Measurements from ENCODE around the gene LAMTOR1. TPM values are rescaled to one million over a fixed set of nuclear protein-coding genes. Genes with fewer than 3 reads are reported as not detected.
"Not testable (repeated sequence)": the region's sequence is repeated elsewhere in the genome, so short reads cannot be mapped to it uniquely, and the experiment has no call there.

The LAMTOR1 gene
- total RNA-seq (2014; rRNA removed; shearing (Covaris generic)) = 86.8 and 90.6 TPM in 2 replicates

GRCh38 chr11:72102946-72103753 is at the start of gene LAMTOR1:
Gene LAMTOR1, minus strand, starts transcription at chr11:72103297. Its CDS starts 73 bp downstream, at chr11:72103224.
- DNase-seq (ENCODE audit: low read depth) = peak; percentile 98

GRCh38 chr11:72150882-72151281 is 47.8 kb upstream of the LAMTOR1 start:
- no peak for DNase-seq (ENCODE audit: low read depth)

GRCh38 chr11:72146625-72147024 is 43.5 kb upstream of the LAMTOR1 start:
- DNase-seq (ENCODE audit: low read depth) = no peak

GRCh38 chr11:72144807-72145565 is 41.9 kb upstream of the LAMTOR1 start:
- DNase-seq (ENCODE audit: low read depth) = peak; percentile 30

- not testable (repeated sequence) for DNase-seq (ENCODE audit: low read depth)
These were observed 39.4 kb upstream of the LAMTOR1 start for GRCh38 chr11:72142543-72142942.

- DNase-seq (ENCODE audit: low read depth) = not testable (repeated sequence)
These were observed 39.0 kb upstream of the LAMTOR1 start for GRCh38 chr11:72142086-72142485.

GRCh38 chr11:72141066-72141465 is 38.0 kb upstream of the LAMTOR1 start:
- DNase-seq (ENCODE audit: low read depth) = peak; percentile 85

- DNase-seq (ENCODE audit: low read depth) = peak; percentile 10
These were observed 37.6 kb upstream of the LAMTOR1 start for GRCh38 chr11:72140661-72141060.

- no peak for DNase-seq (ENCODE audit: low read depth)
These were observed 36.4 kb upstream of the LAMTOR1 start for GRCh38 chr11:72139500-72139899.

GRCh38 chr11:72138821-72139390 is 35.8 kb upstream of the LAMTOR1 start:
- DNase-seq (ENCODE audit: low read depth) = no peak

GRCh38 chr11:72136684-72137262 is 33.7 kb upstream of the LAMTOR1 start:
- no peak for DNase-seq (ENCODE audit: low read depth)

- DNase-seq (ENCODE audit: low read depth) = no peak
These were observed 33.0 kb upstream of the LAMTOR1 start for GRCh38 chr11:72135891-72136683.

- not testable (repeated sequence) for DNase-seq (ENCODE audit: low read depth)
These were observed 32.4 kb upstream of the LAMTOR1 start, which contains the start of gene FOLR3 for GRCh38 chr11:72135473-72135872. Gene FOLR3, plus strand, starts transcription at chr11:72135725. Its CDS starts 228 bp downstream, at chr11:72135953.

GRCh38 chr11:72132646-72133045 is 29.5 kb upstream of the LAMTOR1 start:
- DNase-seq (ENCODE audit: low read depth) = no peak

- no peak for DNase-seq (ENCODE audit: low read depth)
These were observed 26.3 kb upstream of the LAMTOR1 start for GRCh38 chr11:72129381-72129780.

GRCh38 chr11:72127923-72128322 is 24.8 kb upstream of the LAMTOR1 start:
- DNase-seq (ENCODE audit: low read depth) = no peak

- DNase-seq (ENCODE audit: low read depth) = no peak
These were observed 22.9 kb upstream of the LAMTOR1 start for GRCh38 chr11:72125956-72126355.

- DNase-seq (ENCODE audit: low read depth) = no peak
These were observed 20.9 kb upstream of the LAMTOR1 start for GRCh38 chr11:72124046-72124445.

GRCh38 chr11:72123117-72123653 is 20.1 kb upstream of the LAMTOR1 start:
- DNase-seq (ENCODE audit: low read depth) = no peak

- DNase-seq (ENCODE audit: low read depth) = no peak
These were observed 19.5 kb upstream of the LAMTOR1 start for GRCh38 chr11:72122607-72123006.

- DNase-seq (ENCODE audit: low read depth) = no peak
These were observed 17.8 kb upstream of the LAMTOR1 start for GRCh38 chr11:72120930-72121329.
